ENCODE measurements around the gene SNX30.

- TF ChIP-seq CTCF (conservative IDR thresholded peaks at IDR 0.05) (no peak), EZH2 (IDR thresholded peaks at IDR 0.05; ENCODE audit: low read depth) (no peak)
Observed at GRCh38 chr9:112831281-112831851, 80.8 kb downstream of the SNX30 start.
